Fibroblast of lung (primary cell): ENCODE measurements around the gene TK1. TPM values are rescaled to one million over a fixed set of nuclear protein-coding genes. Genes with fewer than 3 reads are reported as not detected.
A peak's percentile ranks its signal among the peaks of the same experiment; 100 is the strongest.

Source experiments
- DNase-seq, 2 donors: peaks; one replicate each; pipeline versions ENCODE4 v3.0.0 to v3.0.0-alpha.2; 2010; ENCODE audit warnings: low read depth in 2 of 2
- H2AFZ ChIP-seq: 2 replicates; pipeline ENCODE4 v1.5.1; 2012; ENCODE audit warnings: low read length, control low read depth, inconsistent platforms
- H3K27ac ChIP-seq: 2 replicates; pipeline ENCODE4 v1.5.1; 2011; ENCODE audit warnings: low read length, control low read depth; ENCODE audit not compliant: insufficient read depth
- H3K27me3 ChIP-seq: 2 replicates; pipeline ENCODE4 v1.5.1; 2011; ENCODE audit warnings: mild to moderate bottlenecking, low read length; ENCODE audit not compliant: control insufficient read depth, insufficient read depth
- H3K36me3 ChIP-seq: 2 replicates; pipeline ENCODE4 v1.5.1; 2011; ENCODE audit warnings: low read length; ENCODE audit not compliant: control insufficient read depth, insufficient read depth
- H3K4me1 ChIP-seq: 2 replicates; pipeline ENCODE4 v1.5.1; 2011; ENCODE audit warnings: low read length; ENCODE audit not compliant: control insufficient read depth, insufficient read depth; ENCODE audit errors: extremely low read depth
- H3K4me2 ChIP-seq: 2 replicates; pipeline ENCODE4 v1.5.1; 2011; ENCODE audit warnings: low read length, control low read depth; ENCODE audit not compliant: insufficient read depth; ENCODE audit errors: extremely low read depth
- H3K4me3 ChIP-seq, 4 experiments: fragments of 200-600 bp in 1 of 4; sonication (generic) in 1 of 4; replicated peaks in 1 of 4; 2 replicates each; pipeline ENCODE4 v1.5.1; 2011 to 2016; ENCODE audit warnings: low read length in 4 of 4, low read depth in 3 of 4, mild to moderate bottlenecking in 3 of 4, control low read depth in 2 of 4, inconsistent platforms in 1 of 4, mixed read lengths in 1 of 4; ENCODE audit not compliant: insufficient read depth in 1 of 4; ENCODE audit errors: control extremely low read depth in 1 of 4
- H3K79me2 ChIP-seq: 2 replicates; pipeline ENCODE4 v1.5.1; 2012; ENCODE audit warnings: mild to moderate bottlenecking, low read length, inconsistent platforms; ENCODE audit not compliant: control insufficient read depth, insufficient read depth
- H3K9ac ChIP-seq: 2 replicates; pipeline ENCODE4 v1.5.1; 2011; ENCODE audit warnings: mild to moderate bottlenecking, low read length, control low read depth; ENCODE audit not compliant: insufficient read depth
- H3K9me3 ChIP-seq: 2 replicates; pipeline ENCODE4 v1.5.1; 2012; ENCODE audit warnings: low read depth, low read length; ENCODE audit not compliant: control insufficient read depth, insufficient read depth
- H4K20me1 ChIP-seq: 2 replicates; pipeline ENCODE4 v1.5.1; 2011; ENCODE audit warnings: low read length; ENCODE audit not compliant: control insufficient read depth, insufficient read depth; ENCODE audit errors: extremely low read depth
- CTCF ChIP-seq, 2 donors: IDR thresholded peaks in 1 of 2; conservative IDR thresholded peaks in 1 of 2; 1 replicate in 1 of 2; 2 replicates in 1 of 2; pipeline ENCODE4 v1.5.1; 2011 to 2012; ENCODE audit warnings: low read length in 2 of 2, control low read depth in 1 of 2, inconsistent platforms in 1 of 2, low read depth in 1 of 2, mild to moderate bottlenecking in 1 of 2
- EZH2 ChIP-seq: IDR thresholded peaks from 2 replicates; pipeline ENCODE4 v1.5.1; 2012; ENCODE audit warnings: low read length, control low read depth, mild to moderate bottlenecking; ENCODE audit errors: missing control alignments
- polyA plus RNA-seq, 2 donors: library from polyadenylated mRNA; depleted of rRNA in 1 of 2; stranded (reverse) in 1 of 2; unstranded in 1 of 2; fragments of >200 nt; gene quantifications; 2 replicates each; pipeline ENCODE4 v1.2.1, GENCODE V29; 2011 to 2012; ENCODE audit warnings: missing spikeins in 1 of 2
- total RNA-seq: library from RNA; depleted of rRNA; stranded (reverse); fragments of >200 nt; gene quantifications from 2 replicates; pipeline ENCODE4 v1.2.1, GENCODE V29; 2014

Gene TK1
- total and polyA plus RNA-seq, 2 donors (not counting 1 experiment from before 2014, with no cell fraction given): 40.6 to 69.2 TPM

- Histone ChIP-seq H3K9ac (no peak overlapping the region), H3K9me3 (no peaks in the 10 kb centered on the region), H3K4me1 (peaks cover 8% of the 10 kb centered on the region), H3K4me3 (no peak overlapping the region), H3K27me3 (no peaks in the 10 kb centered on the region), H3K36me3 (peaks cover 3% of the 10 kb centered on the region), H4K20me1 (no peaks in the 10 kb centered on the region), H3K79me2 (no peaks in the 10 kb centered on the region), H2AFZ (no peak overlapping the region), H3K4me2 (no peak overlapping the region), H3K27ac (no peak overlapping the region)
- DNase-seq: no peak
- TF ChIP-seq CTCF (conservative IDR thresholded peaks at IDR 0.05 in 1 of 2, IDR thresholded peaks at IDR 0.05 in 1 of 2; ENCODE audit: low read depth in 1 of 2, low read length in 2 of 2) (no peak), EZH2 (no peak)
Measured at GRCh38 chr17:78170692-78171590, 15.9 kb downstream of the TK1 start.

GRCh38 chr17:78168903-78169793, 17.7 kb downstream of the TK1 start:
- Histone ChIP-seq H3K4me2 (peak overlapping the region; percentile 59), H3K27me3 (no peaks in the 10 kb centered on the region), H3K9ac (peak overlapping the region; percentile 23), H2AFZ (no peak overlapping the region), H3K4me3 (peak overlapping the region; percentile 37 to 64 (median 42)), H4K20me1 (no peaks in the 10 kb centered on the region), H3K4me1 (peaks cover 8% of the 10 kb centered on the region), H3K79me2 (no peaks in the 10 kb centered on the region), H3K36me3 (no peaks in the 10 kb centered on the region), H3K9me3 (no peaks in the 10 kb centered on the region), H3K27ac (no peak overlapping the region)
- DNase-seq: peak in 1 of 2 donors; percentile 43
- TF ChIP-seq CTCF (conservative IDR thresholded peaks at IDR 0.05 in 1 of 2, IDR thresholded peaks at IDR 0.05 in 1 of 2; ENCODE audit: low read depth in 1 of 2, low read length in 2 of 2) (no peak), EZH2 (no peak)
